HepG2 (cell line): ENCODE results near the gene AKR1A1. TPM values are rescaled to one million over a fixed set of nuclear protein-coding genes. Genes with fewer than 3 reads are reported as not detected.

Experiments
- BATF2 ChIP-seq: sonication (generic); formaldehyde crosslinking; IDR thresholded peaks from 2 replicates; pipeline ENCODE4 v1.8.0; 2022; ENCODE audit warnings: mild to moderate bottlenecking, missing genetic modification reagents, moderate library complexity
- FIP1L1 ChIP-seq: fragments of 200-400 bp; formaldehyde crosslinking; IDR thresholded peaks from 2 replicates; pipeline ENCODE4 v1.6.1; 2018; ENCODE audit warnings: low read depth, mild to moderate bottlenecking, low read length, moderate library complexity, borderline replicate concordance; ENCODE audit not compliant: insufficient read depth
- HBP1 ChIP-seq: IDR thresholded peaks from 2 replicates; pipeline ENCODE4 v1.6.1; 2016; ENCODE audit warnings: low read depth, control low read depth
- IRF2 ChIP-seq: IDR thresholded peaks from 2 replicates; pipeline ENCODE4 v1.6.1; 2018; ENCODE audit warnings: missing genetic modification reagents, missing compliant biosample characterization
- NFIC ChIP-seq: IDR thresholded peaks from 2 replicates; pipeline ENCODE4 v1.6.1; 2012; ENCODE audit warnings: mild to moderate bottlenecking, low read length, inconsistent platforms
- TEF ChIP-seq: sonication (generic); formaldehyde crosslinking; IDR thresholded peaks from 2 replicates; pipeline ENCODE4 v1.5.0; 2020; ENCODE audit warnings: missing genetic modification reagents
- ZFP1 ChIP-seq: IDR thresholded peaks from 2 replicates; pipeline ENCODE4 v1.6.1; 2016
- ZNF143 ChIP-seq: sonication (generic); formaldehyde crosslinking; IDR thresholded peaks from 2 replicates; pipeline ENCODE4 v1.4.0; 2020; ENCODE audit warnings: missing genetic modification reagents
- ZUFSP ChIP-seq: sonication (generic); formaldehyde crosslinking; IDR thresholded peaks from 2 replicates; pipeline ENCODE4 v1.9.0; 2021; ENCODE audit warnings: missing genetic modification reagents, mild to moderate bottlenecking, borderline replicate concordance
- polyA plus RNA-seq, 8 experiments: library from polyadenylated mRNA; depleted of rRNA in 3 of 8; stranded (reverse) in 7 of 8; unstranded in 1 of 8; fragments of >200 nt; fragmentation: Illumina TruSeq in 4 of 8; extraction: Trizol in 4 of 8; gene quantifications; 2 replicates each; pipeline versions ENCODE4 v1.2.1 to v1.2.3, GENCODE V29; 2011 to 2016; ENCODE audit warnings: low read depth in 4 of 8, missing spikeins in 1 of 8, mixed read lengths in 1 of 8; ENCODE audit not compliant: insufficient read depth in 1 of 8
- total RNA-seq, 5 experiments: library from RNA; depleted of rRNA; stranded (reverse); fragments of >200 nt; fragmentation: Illumina TruSeq; extraction: Trizol; gene quantifications; 2 replicates each; pipeline ENCODE4 v1.2.3, GENCODE V29; 2016; ENCODE audit warnings: low read depth in 1 of 5
- TF ChIP-seq, protein P1 (sequence below): sonication (generic); formaldehyde crosslinking; conservative IDR thresholded peaks from 2 replicates; pipeline ENCODE4 v1.4.0; 2020; ENCODE audit warnings: missing genetic modification reagents

AKR1A1 gene
- total and polyA plus RNA-seq, 2 of the 13 experiments (the other 11 are each of a cell fraction or from before 2014, with no cell fraction given) = 181 to 217 TPM

DNA sequence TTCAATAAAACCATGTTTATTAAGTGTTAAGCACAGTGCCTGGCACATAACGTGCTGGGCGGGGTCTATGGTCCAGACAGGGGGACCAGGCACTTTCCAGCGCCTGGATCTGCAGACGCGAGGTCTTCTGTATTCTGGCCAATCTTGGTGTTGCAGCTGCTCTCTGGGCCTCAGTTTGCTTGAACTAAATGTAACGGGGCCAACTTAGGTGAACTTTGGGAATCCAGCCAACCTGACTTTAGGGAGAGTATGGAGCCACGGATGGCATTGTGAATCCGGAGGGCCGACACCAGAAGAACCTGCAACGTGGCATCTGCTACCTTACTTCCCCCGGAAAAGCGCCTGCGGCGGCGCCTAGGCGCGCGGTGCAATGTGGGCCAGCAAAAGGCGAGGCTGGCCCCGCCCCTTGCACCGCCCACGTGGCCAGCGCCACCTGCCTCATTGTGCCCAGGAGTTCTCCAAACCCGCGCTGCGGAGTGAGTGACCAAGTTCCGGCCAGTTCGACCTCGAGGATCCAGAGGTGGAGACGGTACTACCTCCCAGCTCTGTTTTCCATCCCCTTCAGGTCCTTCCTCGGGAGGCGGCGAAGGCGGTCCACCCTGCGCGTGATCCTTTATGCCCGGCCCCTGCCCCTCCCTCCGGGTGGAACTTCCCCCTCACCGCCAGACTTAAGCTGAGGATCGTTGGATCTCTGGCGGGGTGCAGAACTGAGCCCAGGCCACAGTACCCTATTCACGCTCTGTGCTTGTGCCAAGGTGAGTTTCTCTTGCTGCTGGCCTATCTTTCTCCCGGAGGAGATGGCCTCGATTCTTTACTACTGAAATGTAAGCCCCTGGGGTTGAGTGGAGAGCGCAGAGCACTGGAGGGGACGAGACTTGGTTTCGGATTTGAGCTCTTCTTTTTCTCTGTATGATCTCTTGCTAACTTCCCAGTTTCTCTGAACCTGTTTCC, at the start of gene AKR1A1 (continued):
- TF ChIP-seq HBP1 (CRISPR knock-in tag) (peak; percentile 83; the same call in 1 of the 2 replicates), BATF2 (CRISPR knock-in tag) (0 out of 2 replicates have a peak, but pooled peaks have one; percentile 47), ZUFSP (CRISPR knock-in tag) (no peak), TEF (CRISPR knock-in tag) (peak; percentile 57; the same call in 1 of the 2 replicates), NFIC (no peak), ZNF143 (CRISPR knock-in tag) (peak; percentile 90), FIP1L1 (no peak), IRF2 (CRISPR knock-in tag) (peak; percentile 73; the same call in 1 of the 2 replicates), ZFP1 (CRISPR knock-in tag) (no peak)
- TF ChIP-seq, protein P1, sequence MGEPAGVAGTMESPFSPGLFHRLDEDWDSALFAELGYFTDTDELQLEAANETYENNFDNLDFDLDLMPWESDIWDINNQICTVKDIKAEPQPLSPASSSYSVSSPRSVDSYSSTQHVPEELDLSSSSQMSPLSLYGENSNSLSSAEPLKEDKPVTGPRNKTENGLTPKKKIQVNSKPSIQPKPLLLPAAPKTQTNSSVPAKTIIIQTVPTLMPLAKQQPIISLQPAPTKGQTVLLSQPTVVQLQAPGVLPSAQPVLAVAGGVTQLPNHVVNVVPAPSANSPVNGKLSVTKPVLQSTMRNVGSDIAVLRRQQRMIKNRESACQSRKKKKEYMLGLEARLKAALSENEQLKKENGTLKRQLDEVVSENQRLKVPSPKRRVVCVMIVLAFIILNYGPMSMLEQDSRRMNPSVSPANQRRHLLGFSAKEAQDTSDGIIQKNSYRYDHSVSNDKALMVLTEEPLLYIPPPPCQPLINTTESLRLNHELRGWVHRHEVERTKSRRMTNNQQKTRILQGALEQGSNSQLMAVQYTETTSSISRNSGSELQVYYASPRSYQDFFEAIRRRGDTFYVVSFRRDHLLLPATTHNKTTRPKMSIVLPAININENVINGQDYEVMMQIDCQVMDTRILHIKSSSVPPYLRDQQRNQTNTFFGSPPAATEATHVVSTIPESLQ (CRISPR knock-in tag) = no peak
